ENCODE data around the gene SMARCAD1. TPM values are rescaled to one million over a fixed set of nuclear protein-coding genes. Genes with fewer than 3 reads are reported as not detected.

The SMARCAD1 gene
- total RNA-seq, 1 donor from 2014 or later, result 10.4 TPM

DNA sequence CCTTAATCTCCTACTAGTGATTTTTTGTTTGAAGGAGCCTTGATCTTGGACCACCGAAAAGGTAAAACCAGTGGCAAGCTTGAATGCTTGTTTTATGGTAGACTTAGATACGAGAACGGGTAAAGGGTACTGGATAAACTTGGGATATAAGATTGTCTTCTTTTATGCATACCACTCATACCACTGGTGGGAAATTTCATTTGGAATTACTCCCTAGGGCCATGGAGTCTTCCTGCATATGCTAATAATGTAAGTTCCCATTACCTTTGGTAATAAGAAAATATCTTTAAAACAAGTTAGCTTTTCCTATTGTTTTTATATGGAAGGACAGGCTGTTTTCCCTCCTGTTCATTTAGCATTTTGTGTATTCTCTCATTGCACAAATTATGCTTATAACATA, 11.7 kb downstream of the SMARCAD1 start:
- ATAC-seq (ENCODE audit: poor library complexity), result no peak

GRCh38 chr4:94221916-94222315, 14.3 kb downstream of the SMARCAD1 start:
- intact Hi-C loops (cut with DNase I), result no loop called here
- ATAC-seq (ENCODE audit: poor library complexity), result no peak

More for the DNA sequence above, 11.7 kb downstream of the SMARCAD1 start:
- DNase-seq, result no peak
- intact Hi-C loops (cut with DNase I), result no loop called here

GRCh38 chr4:94225449-94225848, 17.8 kb downstream of the SMARCAD1 start:
- ATAC-seq (ENCODE audit: poor library complexity) (no peak), DNase-seq (no peak)
- intact Hi-C loops (cut with DNase I), result no loop called here

More at GRCh38 chr4:94221916-94222315, 14.3 kb downstream of the SMARCAD1 start:
- DNase-seq, result no peak

DNA sequence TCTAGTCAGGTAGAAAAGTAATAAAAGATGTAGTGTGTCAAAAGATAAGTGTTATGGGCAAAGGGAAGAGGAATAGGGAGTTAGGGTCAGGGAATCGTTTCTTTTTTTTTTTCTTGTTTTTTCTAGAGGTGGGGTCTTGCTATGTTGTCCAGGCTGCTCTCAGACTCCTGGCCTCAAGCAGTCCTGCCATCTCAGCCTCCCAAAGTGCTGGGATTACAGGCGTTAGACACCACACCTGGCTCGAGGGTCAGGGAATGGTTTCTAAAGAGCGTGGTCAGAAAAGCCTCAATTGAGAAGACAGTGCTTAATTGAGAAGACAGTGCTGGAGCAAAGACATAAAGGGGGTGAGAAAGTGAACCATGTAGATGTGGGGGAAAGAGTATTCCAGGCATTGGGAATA, 19.1 kb downstream of the SMARCAD1 start:
- ATAC-seq (ENCODE audit: poor library complexity) (no peak), DNase-seq (no peak)
- intact Hi-C loops (cut with DNase I), result no loop called here

DNA sequence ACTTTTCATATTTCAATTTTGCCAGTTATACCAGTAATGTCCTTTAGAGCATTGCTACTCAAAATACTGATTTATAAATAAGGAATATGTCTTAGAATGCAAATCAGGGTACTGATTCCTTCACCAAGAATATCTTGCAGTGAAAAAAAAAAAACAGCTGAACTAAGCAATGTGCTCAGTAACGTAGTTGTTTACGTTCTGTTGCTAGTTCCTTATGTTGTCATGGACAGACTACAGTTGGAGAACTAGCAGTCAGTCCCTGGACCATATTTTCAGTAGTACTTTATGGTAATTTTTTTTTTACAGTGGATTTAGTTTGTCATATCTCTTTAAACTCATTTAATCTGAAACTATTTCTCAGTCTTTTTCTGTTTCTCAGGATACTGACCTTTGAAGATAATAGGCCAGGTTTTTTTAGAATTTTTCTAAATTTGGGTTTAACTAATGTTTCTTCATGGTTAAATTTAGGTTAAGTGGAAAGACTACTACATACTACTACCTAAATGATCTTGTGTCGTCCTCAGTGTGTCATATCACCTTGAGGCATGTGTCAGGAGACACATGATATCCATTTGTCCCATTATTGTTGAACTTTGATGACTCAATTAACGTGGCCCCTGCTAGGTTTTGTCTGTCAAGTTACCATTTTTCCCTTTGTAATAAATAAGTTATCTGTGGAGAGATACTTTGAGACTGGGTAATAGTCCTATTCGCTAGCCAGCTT, 21.0 kb downstream of the SMARCAD1 start:
- intact Hi-C loops (cut with DNase I), result no loop called here
- ATAC-seq (ENCODE audit: poor library complexity) (peak; percentile 76), DNase-seq (no peak)

GRCh38 chr4:94232519-94232918, 24.9 kb downstream of the SMARCAD1 start:
- intact Hi-C loops (cut with DNase I), result no loop called here
- DNase-seq (no peak), ATAC-seq (ENCODE audit: poor library complexity) (no peak)

DNA sequence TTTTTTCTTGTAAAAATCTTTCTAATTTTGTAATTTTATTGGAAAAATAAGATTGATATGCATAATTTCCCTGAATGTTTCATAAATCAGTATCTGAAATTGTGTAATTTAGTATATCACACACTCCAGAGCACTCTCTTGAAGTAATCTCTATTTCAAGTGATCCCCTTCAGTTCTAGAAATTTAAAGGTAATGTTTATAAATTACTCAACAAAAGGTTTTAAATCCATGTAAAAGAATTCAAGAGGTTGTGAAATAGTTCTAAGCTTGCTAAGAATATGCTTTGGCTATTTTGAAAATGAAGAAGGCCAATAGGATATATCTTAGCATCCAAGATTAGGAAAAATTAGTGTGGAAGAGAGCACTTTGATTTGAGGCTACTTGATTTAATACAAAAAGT, 28.2 kb downstream of the SMARCAD1 start:
- DNase-seq, result no peak
- no peak for ATAC-seq (ENCODE audit: poor library complexity)
- intact Hi-C loops (cut with DNase I), result no loop called here

GRCh38 chr4:94237271-94237670, 29.6 kb downstream of the SMARCAD1 start:
- ATAC-seq (ENCODE audit: poor library complexity), result no peak
- intact Hi-C loops (cut with DNase I), result no loop called here
- no peak for DNase-seq

DNA sequence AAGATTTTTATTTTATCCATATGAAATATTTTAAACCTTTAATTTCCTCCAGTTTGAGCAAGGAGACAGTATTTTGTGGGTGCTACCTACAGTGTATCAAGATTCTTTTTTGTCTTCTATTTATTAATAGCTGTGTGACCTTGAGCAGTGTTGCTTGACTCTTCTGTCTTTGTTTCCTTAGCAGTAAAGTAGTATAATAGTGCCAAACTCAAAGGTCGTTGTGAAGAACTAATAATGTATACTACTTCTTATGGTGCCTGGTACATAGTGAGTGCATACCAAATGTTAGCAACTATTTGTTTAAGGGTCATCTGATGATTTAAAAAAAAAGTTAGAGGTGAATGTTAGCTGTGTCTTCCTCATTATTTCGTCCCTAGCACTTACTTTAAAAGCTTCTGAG, 30.5 kb downstream of the SMARCAD1 start:
- DNase-seq (no peak), ATAC-seq (ENCODE audit: poor library complexity) (peak; percentile 46)
- intact Hi-C loops (cut with DNase I), result no loop called here

DNA sequence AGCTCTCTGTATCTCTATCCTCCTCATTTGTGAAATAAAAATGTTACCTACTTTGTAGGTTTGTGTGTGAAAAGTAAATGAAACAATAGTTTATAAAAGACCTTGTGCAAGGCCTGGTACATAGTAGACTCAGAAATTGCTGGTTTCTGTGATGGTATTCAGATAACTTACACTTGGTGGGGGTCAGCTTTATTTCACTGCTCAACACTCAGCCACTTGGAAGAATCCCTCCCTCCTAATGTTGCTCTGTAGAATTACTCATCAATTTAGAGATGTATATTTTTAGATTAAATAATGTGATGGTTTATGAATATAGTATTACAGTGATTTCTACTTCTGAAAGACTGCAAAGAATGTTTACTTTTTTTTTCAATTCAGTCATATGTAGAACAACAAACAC, 32.7 kb downstream of the SMARCAD1 start:
- intact Hi-C loops (cut with DNase I), result no loop called here
- DNase-seq, result no peak
- no peak for ATAC-seq (ENCODE audit: poor library complexity)

DNA sequence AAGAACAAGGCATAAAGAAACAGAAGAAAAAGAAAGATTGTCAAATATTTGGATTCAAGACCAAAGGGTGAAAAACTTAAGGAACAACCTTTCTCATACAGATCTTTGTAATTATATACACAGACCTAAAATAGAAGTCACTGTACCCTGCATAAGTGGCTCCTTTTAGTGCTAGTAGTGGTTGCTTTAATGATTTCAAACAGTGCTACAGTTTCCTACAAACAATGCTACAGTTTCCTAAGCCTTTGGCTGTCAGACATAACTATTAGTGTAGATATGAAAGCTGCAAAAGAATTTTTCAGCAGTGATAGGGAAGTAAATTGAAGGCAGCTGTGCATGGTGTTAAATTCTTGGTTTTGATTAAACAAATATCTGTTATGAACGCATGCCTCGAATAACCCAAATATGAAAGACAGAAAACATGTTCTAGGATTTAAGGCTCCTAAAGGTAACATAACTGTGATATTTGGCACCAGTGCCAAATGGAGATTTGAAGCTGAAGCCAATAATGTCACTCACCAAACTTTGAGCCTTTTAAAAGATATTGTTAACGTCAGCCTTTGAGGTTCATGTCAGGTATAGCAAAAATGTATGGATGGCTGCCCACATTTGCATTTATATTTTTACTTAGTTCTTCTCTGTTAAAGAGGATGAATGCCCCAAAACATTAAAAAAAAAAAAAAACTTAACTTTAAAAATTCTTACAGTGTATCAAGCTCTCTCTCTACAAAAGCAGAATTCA, 36.6 kb downstream of the SMARCAD1 start:
- DNase-seq, result no peak
- intact Hi-C loops (cut with DNase I), result no loop called here
- ATAC-seq (ENCODE audit: poor library complexity), result peak; percentile 83

GRCh38 chr4:94244829-94245185, 37.1 kb downstream of the SMARCAD1 start:
- no peak for DNase-seq
- intact Hi-C loops (cut with DNase I), result no loop called here

DNA sequence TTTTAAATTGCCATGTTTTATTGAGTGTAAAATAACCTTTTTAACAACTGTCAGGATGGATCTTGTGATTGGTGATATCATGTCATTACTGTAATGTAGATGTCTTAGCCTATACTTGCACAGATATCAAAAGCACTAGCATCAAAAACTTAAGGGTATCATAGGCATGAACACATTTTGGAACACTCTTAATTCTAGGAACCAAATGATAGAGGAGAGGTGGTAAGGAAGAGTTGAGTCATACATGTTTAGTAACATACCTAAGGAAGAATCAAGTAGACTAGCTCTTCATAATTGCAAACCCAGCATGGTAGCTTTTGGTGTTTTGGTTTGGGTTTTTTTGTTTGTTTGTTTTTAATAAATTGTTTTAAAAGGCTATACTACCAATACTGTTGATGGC, 43.4 kb downstream of the SMARCAD1 start:
- intact Hi-C loops (cut with DNase I), result loop anchor here (10.0 kb wide), 1 partner anchor 456 kb away; no protein-coding TSS in a partner anchor
- ATAC-seq (ENCODE audit: poor library complexity), result no peak
- no peak for DNase-seq

More at GRCh38 chr4:94244829-94245185, 37.1 kb downstream of the SMARCAD1 start:
- ATAC-seq (ENCODE audit: poor library complexity), result peak; percentile 83

DNA sequence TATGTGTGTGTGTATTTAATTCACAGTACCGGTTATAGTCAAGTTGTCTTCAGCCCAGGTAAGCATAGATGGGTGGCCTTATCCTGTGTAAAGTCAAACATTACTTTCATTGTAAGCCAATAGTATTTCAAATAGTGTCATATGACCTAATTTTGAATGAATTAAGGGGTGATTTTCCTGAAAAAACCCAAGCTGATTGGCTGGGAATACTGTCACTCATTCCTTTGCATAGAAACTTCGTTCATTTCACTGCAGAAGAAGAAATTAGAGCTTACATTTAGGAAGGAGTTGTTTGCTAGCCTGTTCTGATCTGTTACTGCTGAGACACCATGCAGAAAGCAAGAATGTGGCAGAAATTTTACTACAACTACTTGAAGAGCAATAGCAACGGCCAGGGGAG, 45.4 kb downstream of the SMARCAD1 start:
- DNase-seq, result no peak
- ATAC-seq (ENCODE audit: poor library complexity), result no peak
- intact Hi-C loops (cut with DNase I), result loop anchor here (10.0 kb wide), 1 partner anchor 458 kb away; no protein-coding TSS in a partner anchor

DNA sequence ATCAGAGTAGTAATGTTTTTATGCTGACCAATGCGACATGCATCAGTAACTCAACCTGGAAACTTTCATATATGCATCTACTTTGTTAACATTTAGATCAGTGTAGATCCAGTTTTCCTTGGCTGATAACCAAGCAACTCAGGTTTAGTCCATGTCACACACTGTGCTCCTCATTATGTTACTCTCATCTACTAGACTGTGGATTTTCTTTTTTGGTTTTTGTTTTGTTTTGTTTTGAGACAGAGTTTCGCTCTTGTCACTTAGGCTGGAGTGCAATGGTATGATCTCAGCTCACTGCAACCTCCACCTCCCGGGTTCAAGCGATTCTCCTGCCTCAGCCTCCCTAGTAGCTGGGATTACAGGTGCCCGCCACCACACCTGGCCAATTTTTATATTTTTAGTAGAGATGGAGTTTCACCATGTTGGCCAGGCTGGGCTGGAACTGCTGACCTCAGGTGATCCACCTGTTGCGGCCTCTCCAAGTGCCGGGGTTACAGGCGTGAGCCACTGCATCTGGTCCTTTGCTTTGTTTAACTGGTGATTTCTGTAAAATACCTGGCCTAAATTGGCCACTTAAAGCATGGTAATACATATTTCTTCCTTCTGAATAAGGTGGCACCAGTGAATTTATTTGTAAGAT, 48.6 kb downstream of the SMARCAD1 start:
- ATAC-seq (ENCODE audit: poor library complexity) (no peak), DNase-seq (no peak)
- intact Hi-C loops (cut with DNase I), result loop anchor here (10.0 kb wide), 1 partner anchor 461 kb away; no protein-coding TSS in a partner anchor

- intact Hi-C loops (cut with DNase I), result loop anchor here (10.0 kb wide), 1 partner anchor 462 kb away; no protein-coding TSS in a partner anchor
- DNase-seq (no peak), ATAC-seq (ENCODE audit: poor library complexity) (peak; percentile 52)
Observed at GRCh38 chr4:94256828-94257227, 49.2 kb downstream of the SMARCAD1 start.

DNA sequence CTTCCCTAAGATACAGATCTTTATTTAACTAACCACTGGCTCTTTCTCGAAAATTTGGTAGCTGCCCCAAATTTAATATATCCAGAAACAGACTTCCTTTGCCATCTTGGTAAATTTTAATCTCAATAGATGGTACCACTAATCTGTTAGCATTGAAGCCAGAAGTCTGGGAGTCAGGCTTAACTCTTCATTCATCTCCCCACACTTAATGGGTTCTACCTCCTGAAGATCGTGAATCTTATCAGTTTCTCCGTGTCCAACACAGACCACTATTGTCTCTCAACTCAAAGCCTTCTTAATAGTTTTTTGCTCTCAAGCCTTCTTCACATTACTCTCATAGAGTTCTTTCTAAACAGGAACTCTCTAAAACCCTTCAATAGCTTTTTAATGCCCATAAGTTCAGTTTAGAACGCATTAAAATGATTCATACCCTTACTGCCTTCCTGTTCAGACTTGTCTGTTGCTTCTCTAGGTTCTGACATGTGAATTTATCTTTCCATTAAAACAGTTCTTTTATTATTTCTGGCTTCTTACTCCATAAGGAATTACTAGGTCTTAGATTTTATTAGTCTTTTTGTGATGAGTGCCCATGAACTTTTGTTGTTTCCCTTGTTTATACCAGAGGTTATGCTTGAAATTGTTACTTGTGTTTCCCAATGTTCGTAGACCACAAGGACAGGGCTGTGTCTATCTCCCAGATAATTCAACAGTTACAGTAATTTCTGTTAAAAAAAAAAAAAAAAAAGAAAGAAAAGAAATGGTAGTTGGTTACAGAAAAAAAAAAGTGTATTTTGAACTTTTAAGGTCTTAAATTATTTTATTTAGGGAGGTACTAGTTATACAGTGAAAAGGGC, 54.7 kb downstream of the SMARCAD1 start:
- DNase-seq (no peak), ATAC-seq (ENCODE audit: poor library complexity) (no peak)
- intact Hi-C loops (cut with DNase I), result no loop called here

GRCh38 chr4:94267037-94267436, 59.4 kb downstream of the SMARCAD1 start:
- no peak for ATAC-seq (ENCODE audit: poor library complexity)
- intact Hi-C loops (cut with DNase I), result no loop called here

DNA sequence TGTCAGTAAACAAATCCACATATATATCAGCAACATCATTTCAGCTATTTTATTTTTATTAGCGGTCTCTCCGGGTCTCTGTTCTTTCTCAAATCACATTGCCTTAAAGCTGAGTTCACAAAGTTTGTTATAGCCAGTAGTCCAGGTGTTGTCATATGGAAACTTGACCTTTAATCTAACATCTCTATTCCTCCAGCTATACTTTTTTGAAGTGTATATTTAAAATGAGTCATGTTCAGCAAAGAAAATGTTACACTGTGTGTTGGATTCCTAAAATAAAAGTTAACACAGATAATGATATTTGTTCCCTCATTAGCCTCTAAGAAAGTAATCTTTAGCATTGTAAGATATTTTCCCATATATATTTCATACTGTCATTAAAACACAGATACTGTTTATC, 63.6 kb downstream of the SMARCAD1 start:
- no peak for ATAC-seq (ENCODE audit: poor library complexity)
- DNase-seq, result no peak
- intact Hi-C loops (cut with DNase I), result no loop called here

More at GRCh38 chr4:94267037-94267436, 59.4 kb downstream of the SMARCAD1 start:
- DNase-seq, result no peak

Data from Right ventricle myocardium superior (tissue), 1 donor.